HG02623 (cell line): Measurements from ENCODE around the gene STEAP3.
"Not testable (repeated sequence)": the region's sequence is repeated elsewhere in the genome, so short reads cannot be mapped to it uniquely, and the experiment has no call there.

Experiments used
- ATAC-seq: cut with Tn5 transposase; IDR thresholded peaks from one replicate; pipeline ENCODE4 v1.9.1; 2021; ENCODE audit warnings: moderate library complexity; ENCODE audit not compliant: unreplicated experiment

Gene STEAP3

DNA sequence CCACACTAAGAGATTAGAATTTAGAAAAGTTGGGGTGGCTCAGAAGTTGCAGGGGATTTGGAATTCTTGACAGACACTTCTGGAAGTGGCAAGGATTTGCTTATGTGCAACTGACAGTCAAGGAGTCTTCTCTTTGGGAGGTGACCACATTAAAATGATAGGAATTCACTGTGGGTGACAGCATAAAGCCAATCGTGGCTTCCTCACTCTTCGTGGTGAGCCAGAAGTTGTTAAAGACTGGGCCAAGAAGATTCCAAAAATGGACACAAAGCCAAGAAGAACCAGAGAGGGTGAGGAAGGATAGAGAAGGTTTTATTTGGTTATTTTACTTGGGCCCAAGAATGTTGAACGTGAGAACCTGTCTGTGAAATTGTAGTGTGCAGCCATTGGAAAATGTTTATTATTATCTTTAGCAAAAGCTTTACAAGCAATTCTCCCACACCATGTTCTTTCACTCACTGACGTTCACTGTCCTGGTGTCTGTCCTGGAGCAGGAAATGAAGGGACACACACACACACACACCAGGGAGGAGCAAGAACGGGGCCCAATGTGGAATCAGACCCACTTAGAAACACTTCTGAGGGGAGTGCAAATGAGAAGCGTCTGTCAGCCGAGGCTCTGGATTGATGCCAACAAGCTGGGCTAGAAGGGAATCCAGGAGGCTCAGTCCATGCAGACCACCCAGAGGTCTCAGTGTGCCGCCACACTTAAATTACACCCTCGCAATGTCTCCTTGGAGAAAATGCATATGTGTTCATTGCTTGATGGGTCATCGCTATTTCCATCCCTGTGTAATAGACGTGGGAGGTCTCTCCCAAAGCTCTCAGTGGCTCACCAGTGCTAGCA lies 37.2 kb downstream of the STEAP3 start:
- no peak for ATAC-seq

DNA sequence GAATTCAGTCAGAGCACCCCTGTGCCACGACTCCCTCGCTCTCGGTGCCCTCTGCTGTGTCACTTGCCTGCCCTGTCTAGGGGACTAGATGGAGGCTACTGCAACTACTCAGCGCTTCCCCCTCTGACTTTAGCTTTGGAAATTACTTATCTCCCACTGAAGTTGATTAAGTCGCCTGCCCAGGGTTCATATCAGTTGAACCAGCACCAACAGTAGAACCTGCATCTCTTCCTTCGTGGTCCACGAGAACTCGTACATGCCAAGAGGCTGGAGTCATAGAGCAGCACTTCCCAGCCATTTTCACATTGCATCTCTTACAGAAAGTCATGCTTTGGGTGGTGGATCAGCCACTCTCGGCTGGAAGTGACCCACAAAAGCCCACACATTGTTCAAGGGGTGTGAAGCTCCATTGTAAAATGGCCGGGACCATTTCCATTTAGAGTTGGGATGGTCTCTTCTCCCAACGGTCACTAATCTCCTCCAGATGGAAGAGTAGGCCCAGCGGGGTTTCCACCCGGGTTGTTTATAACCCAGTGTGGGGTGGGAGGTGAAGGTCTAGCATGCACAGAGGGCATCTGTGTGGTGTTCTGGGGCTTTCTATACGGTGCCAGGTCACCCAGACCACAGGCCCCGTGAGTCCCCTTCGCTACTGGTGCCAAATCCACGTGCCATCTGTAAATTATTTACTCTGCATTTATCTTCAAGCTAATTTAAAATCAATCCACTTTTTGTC lies 38.0 kb downstream of the STEAP3 start:
- no peak for ATAC-seq

GRCh38 chr2:119263025-119263424 lies 39.4 kb downstream of the STEAP3 start:
- no peak for ATAC-seq

DNA sequence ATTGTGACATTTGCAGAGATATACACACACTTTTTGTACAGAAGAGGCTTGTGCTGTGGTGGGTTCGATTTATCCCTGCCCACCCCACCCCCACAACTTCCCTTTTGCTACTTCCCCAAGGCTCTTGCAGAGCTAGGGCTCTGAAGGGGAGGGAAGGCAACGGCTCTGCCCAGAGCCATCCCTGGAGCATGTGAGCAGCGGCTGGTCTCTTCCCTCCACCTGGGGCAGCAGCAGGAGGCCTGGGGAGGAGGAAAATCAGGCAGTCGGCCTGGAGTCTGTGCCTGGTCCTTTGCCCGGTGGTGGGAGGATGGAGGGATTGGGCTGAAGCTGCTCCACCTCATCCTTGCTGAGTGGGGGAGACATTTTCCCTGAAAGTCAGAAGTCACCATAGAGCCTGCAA lies 40.0 kb downstream of the STEAP3 start:
- no peak for ATAC-seq

DNA sequence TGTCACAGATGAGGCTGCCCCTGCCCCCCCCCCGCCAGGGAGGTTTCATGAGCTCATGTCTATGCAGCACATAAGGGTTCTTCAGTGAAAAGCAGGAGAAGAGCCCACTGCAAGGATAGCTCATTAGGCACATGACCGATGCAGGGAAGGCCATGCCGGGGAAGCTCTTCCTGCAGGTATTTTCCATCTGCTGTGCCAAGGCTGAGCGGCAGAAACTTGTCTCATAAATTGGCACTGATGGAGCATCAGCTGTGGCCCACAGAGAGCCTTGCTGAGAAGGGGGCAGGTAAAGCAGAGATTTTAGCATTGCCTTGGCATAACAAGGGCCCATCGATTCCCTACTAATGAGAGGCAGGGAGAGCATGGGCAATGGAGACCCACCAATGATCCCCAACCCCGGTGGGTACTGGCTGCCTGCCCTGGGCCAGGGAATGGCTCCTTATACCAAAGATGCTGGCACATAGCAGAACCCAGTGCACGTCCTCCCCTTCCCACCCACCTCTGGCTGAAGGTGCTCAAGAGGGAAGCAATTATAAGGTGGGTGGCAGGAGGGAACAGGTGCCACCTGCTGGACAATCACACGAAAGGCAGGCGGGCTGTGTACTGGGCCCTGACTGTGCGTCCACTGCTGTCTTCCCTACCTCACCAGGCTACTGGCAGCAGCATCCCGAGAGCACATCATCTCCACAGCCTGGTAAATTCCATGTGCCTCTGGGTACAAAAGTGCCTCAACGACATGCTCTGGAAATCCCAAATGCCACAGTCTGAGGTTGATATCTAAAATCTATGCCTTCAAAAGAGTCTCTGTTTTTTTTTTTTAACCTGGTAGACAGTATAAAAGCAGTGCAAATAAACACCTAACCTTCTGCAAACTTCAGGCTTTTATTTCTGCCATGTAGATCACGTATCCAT lies 41.4 kb downstream of the STEAP3 start:
- ATAC-seq = peak; percentile 94

GRCh38 chr2:119265693-119266066 lies 42.0 kb downstream of the STEAP3 start:
- ATAC-seq = no peak

- no peak for ATAC-seq
Observed at GRCh38 chr2:119266091-119266589, 42.5 kb downstream of the STEAP3 start.

DNA sequence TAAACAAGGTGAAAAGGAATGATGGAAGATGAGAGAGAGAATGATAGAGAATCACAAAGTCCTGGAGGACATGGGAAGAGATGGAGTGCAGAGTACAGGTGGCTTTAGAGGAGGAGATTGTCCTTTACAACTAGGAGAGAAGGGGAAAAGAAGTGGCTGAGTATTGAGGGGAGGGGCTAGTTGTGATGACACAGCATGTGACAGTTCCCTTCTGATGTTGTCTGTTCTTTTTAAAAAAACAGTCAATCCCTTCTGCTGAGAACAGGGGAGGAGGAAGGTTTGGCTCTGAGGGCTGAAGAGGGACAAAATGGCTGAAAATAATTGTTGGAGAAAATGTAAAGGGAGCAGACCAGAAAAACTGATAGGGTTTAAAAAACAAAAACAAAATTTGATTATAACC lies 44.0 kb downstream of the STEAP3 start:
- no peak for ATAC-seq

DNA sequence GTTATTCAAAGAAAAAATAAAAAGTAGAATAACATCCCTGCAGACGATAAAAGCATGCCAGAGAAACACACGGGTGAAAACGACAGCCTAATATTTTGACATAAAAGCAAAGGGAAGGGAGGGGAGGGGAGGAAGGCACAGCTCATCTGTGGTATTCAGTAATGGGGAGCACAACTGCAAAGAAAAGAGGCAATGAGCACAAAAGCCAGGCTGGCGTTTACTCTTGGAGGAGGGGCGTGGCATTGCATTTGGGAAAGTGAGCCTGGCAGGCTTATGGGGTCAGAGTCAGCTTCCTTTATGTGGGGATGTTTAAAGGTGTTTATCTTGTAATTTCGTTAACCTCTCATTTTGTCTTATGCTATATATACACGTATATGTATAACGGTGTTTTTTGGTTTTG lies 53.2 kb downstream of the STEAP3 start:
- ATAC-seq = no peak

DNA sequence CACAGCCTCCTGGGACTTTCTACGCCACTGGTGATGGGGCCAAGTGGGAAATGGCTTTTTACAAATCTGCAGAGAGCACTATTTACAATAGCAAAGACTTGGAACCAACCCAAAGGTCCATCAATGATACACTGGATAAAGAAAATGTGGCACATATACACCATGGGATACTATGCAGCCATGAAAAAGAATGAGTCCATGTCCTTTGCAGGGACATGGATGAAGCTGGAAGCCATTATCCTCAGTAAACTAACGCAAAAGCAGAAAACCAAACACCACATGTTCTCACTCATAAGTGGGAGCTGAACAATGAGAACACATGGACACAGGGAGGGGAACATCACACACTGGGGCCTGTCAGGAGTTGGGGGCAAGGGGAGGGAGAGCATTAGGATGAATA lies 54.8 kb downstream of the STEAP3 start:
- not testable (repeated sequence) for ATAC-seq

DNA sequence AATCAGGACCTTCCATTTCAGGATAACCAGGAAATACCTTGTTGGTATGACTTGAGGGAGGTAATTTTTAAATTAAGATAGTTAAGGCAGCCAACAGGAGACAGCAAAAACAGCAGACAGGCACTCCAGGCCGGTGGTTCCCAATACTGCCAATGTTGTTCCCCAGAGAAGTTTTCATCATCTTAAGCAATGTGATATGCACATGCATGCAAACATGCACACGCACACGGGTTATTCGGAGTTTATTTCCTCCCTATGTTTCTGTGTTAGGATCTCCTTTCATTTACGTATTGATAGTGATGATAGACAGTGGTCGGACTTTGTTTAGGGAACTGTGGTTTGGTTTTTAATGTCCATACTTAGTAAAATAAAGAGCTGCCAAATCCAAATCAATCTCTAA lies 55.3 kb downstream of the STEAP3 start:
- ATAC-seq = no peak

- no peak for ATAC-seq
Observed at GRCh38 chr2:119279666-119280065, 56.0 kb downstream of the STEAP3 start.

- ATAC-seq = no peak
Observed at GRCh38 chr2:119280680-119281079, 57.0 kb downstream of the STEAP3 start.

DNA sequence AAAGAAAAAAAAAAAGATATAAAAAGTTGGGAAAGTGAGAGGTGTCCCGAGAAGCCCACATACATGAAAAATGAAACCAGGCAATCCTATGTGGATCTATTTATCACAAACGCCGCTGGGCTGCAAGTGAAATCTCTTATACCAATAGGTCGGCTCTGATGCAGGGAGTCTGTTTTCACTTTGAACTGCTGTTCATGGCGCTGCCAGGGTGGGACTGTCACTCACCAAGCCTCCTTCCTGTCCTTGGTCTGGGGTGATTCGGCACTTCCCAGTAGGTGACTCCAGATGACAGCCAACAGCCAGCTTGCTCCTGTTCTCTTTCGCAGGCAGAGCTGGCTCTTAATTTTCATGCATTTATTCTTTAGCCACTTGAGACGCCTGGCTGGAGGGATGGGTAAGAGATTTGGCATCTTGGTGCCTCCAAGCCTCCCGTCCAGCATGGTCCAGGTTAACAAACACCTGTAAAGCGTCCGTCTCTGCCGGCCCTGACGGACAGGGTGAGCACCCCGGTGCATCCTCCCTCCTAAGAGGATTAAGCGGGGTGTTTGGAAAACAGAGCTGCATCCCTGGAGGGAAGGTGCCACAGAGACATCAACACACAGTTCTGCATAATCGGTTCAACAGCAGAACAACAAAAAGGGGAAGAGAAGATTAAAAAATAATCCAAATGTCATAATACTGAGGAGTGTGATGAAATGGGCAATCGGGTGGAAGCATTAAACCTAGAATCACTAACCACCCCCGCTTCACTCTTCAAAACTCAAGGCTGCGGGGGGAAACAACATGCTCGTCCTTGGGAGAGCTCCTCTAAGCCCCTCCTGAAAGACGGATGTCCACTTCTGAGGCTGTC lies 58.7 kb downstream of the STEAP3 start:
- ATAC-seq = no peak

- ATAC-seq = no peak
Observed at GRCh38 chr2:119282996-119283511, 59.4 kb downstream of the STEAP3 start.

- ATAC-seq = no peak
Observed at GRCh38 chr2:119283873-119284331, 60.3 kb downstream of the STEAP3 start.

DNA sequence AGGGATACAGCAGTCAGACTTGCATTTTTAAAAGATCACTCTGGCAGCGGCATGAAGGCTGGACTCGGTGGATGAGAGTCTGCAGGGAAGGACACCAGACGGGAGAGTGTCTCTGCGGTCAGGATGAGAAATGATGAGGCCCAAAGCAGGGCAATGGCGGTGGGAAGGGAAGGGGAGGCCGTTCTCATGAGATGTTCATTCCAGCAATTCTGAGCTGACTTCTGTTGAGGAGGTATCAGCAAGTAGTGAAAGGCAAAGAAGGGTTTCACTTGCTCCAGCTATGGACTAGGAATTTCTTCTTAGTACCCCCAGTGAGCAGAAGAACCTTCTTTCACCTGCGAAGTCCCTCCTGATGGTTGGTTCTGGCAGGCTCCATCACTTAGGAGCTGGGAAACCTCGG lies 63.0 kb downstream of the STEAP3 start:
- no peak for ATAC-seq

DNA sequence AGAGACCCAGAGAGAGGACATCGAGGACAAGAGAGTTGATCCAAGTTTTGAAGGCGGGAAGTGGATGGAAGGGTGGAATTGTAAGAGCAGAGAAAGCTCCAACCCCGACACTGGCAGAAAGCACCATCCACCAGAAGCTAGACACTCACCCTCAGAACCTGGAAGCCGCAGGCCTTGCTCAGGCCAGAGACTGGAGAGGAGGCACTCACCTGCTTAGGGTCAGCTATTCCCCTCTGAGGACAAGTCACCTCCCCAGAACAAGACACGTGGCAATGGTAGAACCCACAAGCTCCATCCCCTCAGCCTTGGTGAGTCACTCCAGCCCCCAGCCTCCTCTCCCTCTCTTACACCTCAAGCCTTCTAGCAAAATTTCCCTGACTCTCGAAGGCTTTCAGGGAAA lies 64.9 kb downstream of the STEAP3 start:
- ATAC-seq = no peak

DNA sequence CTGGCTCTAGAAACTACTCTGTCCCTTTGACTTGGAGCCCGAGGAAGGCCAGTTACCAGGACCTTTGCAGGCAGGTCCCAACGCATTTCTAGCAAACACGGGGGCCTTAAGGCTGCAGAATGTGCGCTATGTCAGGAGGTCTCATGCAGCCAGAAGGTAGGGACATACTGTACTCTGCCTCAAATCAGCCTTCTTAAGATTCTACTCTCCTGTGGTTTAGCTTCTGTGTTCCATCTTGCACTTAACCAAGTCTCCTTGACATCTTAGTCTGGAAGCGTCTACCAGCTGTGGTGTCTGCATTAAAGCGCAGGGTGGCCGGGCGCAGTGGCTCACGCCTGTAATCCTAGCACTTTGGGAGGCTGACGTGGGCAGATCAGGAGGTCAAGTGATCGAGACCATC lies 65.5 kb downstream of the STEAP3 start:
- ATAC-seq = no peak

GRCh38 chr2:119289642-119290041 lies 66.0 kb downstream of the STEAP3 start:
- no peak for ATAC-seq
